LNCaP clone FGC (cell line): ENCODE results near the gene PLSCR5.

Experiments
- DNase-seq: peaks from one replicate; pipeline ENCODE4 v3.0.0-alpha.2; 2011; ENCODE audit warnings: low read depth
- H3K4me3 ChIP-seq: 2 replicates; pipeline ENCODE4 v1.5.1; 2011; ENCODE audit warnings: mild to moderate bottlenecking, low read depth, low read length, control low read depth
- CTCF ChIP-seq: IDR thresholded peaks from 2 replicates; pipeline ENCODE4 v1.5.1; 2012; ENCODE audit warnings: mild to moderate bottlenecking; ENCODE audit not compliant: control insufficient read depth, insufficient read depth; ENCODE audit errors: extremely low read depth

Gene PLSCR5

GRCh38 chr3:146605106-146605505 is at the start of gene PLSCR5:
Gene PLSCR5, minus strand, starts transcription at chr3:146605346. Its CDS starts 134 bp downstream, at chr3:146605212.
- DNase-seq: no peak
- TF ChIP-seq CTCF: no peak
- no peak within 1 kb of the TSS for H3K4me3 ChIP-seq

- no peak for DNase-seq
- no peak overlapping the region for H3K4me3 ChIP-seq
- no peak for TF ChIP-seq CTCF
Observed at GRCh38 chr3:146653978-146654377, 48.8 kb upstream of the PLSCR5 start.

GRCh38 chr3:146650691-146651442 is 45.7 kb upstream of the PLSCR5 start:
- H3K4me3 ChIP-seq: no peak overlapping the region
- DNase-seq: no peak
- TF ChIP-seq CTCF: no peak

- no peak for TF ChIP-seq CTCF
- no peak overlapping the region for H3K4me3 ChIP-seq
- no peak for DNase-seq
Observed at GRCh38 chr3:146646261-146646660, 41.1 kb upstream of the PLSCR5 start.

GRCh38 chr3:146640955-146641867 is 36.1 kb upstream of the PLSCR5 start:
- DNase-seq: no peak
- H3K4me3 ChIP-seq: no peak overlapping the region
- TF ChIP-seq CTCF: peak; percentile 73

GRCh38 chr3:146640361-146640760 is 35.2 kb upstream of the PLSCR5 start:
- no peak for TF ChIP-seq CTCF
- DNase-seq: no peak
- H3K4me3 ChIP-seq: no peak overlapping the region
